Measurements from ENCODE around the gene HBG2. TPM values are rescaled to one million over a fixed set of nuclear protein-coding genes. Genes with fewer than 3 reads are reported as not detected.

Gene HBG2
- total RNA-seq, 1 experiment from 2014 or later: not detected

DNA sequence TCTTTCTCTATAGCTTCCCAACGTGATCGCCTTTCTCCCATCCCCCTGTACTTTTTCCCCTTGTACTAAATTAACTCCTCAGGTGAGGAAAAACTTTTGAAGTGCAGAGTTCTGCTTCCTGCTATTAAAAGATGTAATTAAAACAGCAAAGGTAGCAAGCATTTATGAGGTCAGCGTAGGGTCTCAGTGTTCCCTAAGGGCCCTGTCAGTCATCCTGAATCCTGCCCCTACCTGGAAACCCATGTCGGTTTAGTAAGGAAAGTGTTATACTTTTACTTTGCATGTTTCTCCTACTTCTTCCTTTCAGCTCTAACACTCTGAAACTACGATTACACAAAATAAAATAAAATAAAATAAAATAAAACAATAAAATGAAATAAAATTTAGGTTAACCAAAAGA is 26.5 kb downstream of the HBG2 start:
- H3K36me3 ChIP-seq: no peaks in the 10 kb centered on the region
- DNase-seq: no peak
- no peaks in the 10 kb centered on the region for H3K9me3 ChIP-seq
- no peaks in the 10 kb centered on the region for H3K27me3 ChIP-seq
- no peak overlapping the region for H3K4me3 ChIP-seq

DNA sequence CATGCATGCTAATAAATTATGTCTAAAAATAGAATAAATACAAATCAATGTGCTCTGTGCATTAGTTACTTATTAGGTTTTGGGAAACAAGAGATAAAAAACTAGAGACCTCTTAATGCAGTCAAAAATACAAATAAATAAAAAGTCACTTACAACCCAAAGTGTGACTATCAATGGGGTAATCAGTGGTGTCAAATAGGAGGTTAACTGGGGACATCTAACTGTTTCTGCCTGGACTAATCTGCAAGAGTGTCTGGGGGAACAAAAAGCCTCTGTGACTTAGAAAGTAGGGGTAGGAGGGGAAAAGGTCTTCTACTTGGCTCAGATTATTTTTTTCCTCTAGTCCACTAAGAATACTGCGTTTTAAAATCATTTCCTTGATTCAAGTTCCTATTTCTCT is 26.9 kb downstream of the HBG2 start:
- Histone ChIP-seq H3K9me3 (no peaks in the 10 kb centered on the region), H3K4me3 (no peak overlapping the region), H3K36me3 (no peaks in the 10 kb centered on the region), H3K27me3 (no peaks in the 10 kb centered on the region)
- no peak for DNase-seq

DNA sequence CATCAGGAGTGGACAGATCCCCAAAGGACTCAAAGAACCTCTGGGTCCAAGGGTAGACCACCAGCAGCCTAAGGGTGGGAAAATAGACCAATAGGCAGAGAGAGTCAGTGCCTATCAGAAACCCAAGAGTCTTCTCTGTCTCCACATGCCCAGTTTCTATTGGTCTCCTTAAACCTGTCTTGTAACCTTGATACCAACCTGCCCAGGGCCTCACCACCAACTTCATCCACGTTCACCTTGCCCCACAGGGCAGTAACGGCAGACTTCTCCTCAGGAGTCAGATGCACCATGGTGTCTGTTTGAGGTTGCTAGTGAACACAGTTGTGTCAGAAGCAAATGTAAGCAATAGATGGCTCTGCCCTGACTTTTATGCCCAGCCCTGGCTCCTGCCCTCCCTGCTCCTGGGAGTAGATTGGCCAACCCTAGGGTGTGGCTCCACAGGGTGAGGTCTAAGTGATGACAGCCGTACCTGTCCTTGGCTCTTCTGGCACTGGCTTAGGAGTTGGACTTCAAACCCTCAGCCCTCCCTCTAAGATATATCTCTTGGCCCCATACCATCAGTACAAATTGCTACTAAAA is 27.8 kb downstream of the HBG2 start, which contains the start of gene HBB:
Gene HBB, minus strand, starts transcription at position 340 of the 579 bp plus-strand sequence. Its CDS starts 50 bp downstream, at position 290.
- no peaks in the 10 kb centered on the region for H3K9me3 ChIP-seq
- H3K4me3 ChIP-seq: no peak within 1 kb of the TSS
- no peaks in the 10 kb centered on the region for H3K27me3 ChIP-seq
- DNase-seq: no peak
- H3K36me3 ChIP-seq: no peaks in the 10 kb centered on the region

- Histone ChIP-seq H3K36me3 (no peaks in the 10 kb centered on the region), H3K4me3 (no peak overlapping the region), H3K27me3 (no peaks in the 10 kb centered on the region), H3K9me3 (no peaks in the 10 kb centered on the region)
- no peak for DNase-seq
These were observed 29.1 kb downstream of the HBG2 start for GRCh38 chr11:5225480-5225871.

- Histone ChIP-seq H3K27me3 (no peaks in the 10 kb centered on the region), H3K9me3 (no peaks in the 10 kb centered on the region), H3K36me3 (no peaks in the 10 kb centered on the region), H3K4me3 (no peak overlapping the region)
- DNase-seq: no peak
These were observed 29.8 kb downstream of the HBG2 start for GRCh38 chr11:5224538-5225479.

- H3K9me3 ChIP-seq: no peaks in the 10 kb centered on the region
- no peak for DNase-seq
- no peaks in the 10 kb centered on the region for H3K27me3 ChIP-seq
- H3K36me3 ChIP-seq: no peaks in the 10 kb centered on the region
- no peak overlapping the region for H3K4me3 ChIP-seq
These were observed 30.9 kb downstream of the HBG2 start for GRCh38 chr11:5223686-5224085.

DNA sequence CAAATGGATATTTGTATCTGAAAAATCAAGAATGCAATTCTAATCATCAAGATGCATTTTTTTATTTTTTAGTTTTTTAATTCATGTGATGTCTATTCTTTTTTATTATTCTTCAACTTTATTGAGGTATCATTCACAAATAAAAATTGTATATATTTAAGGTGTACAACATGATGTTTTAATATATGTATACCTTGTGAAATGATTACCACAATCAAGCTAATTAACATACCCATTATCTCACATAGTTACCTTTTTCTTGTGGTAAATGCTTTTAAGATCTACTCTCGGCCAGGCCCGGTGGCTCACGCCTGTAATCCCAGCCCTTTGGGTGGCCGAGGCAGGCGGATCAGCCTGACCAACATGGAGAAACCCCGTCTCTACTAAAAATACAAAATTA is 31.4 kb downstream of the HBG2 start:
- Histone ChIP-seq H3K4me3 (no peak overlapping the region), H3K27me3 (no peaks in the 10 kb centered on the region), H3K9me3 (no peaks in the 10 kb centered on the region), H3K36me3 (no peaks in the 10 kb centered on the region)
- no peak for DNase-seq

DNA sequence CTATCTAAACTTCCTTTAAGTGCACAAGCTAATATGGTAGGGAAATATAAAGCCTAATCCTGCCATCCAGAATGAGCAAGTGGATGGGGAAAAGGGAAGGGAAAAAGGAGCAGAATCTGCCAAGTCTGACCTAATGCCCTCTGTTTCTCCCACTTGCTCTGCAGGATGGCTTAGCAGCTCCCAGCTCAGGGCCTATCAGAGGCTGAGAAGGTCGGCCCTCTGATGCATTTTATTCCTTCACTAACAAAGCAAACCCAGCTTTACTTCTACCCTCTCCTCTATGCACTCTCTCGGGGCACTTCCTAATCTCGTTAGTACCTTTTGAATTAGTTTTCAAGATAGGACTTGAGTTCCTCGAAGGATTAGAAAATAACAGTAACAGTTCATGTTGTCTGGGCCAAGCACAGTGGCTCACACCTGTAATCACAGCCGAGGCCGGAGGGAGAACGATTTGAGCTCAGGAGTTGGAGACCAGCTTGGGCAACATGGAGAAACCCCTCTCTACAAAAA is 44.1 kb downstream of the HBG2 start:
- no peak for DNase-seq
- H3K4me3 ChIP-seq: no peak overlapping the region
- H3K9me3 ChIP-seq: no peaks in the 10 kb centered on the region
- no peaks in the 10 kb centered on the region for H3K36me3 ChIP-seq
- no peaks in the 10 kb centered on the region for H3K27me3 ChIP-seq

GRCh38 chr11:5204787-5205186 is 49.8 kb downstream of the HBG2 start:
- H3K36me3 ChIP-seq: no peaks in the 10 kb centered on the region
- DNase-seq: peak; percentile 23
- no peaks in the 10 kb centered on the region for H3K9me3 ChIP-seq
- H3K4me3 ChIP-seq: no peak overlapping the region
- no peaks in the 10 kb centered on the region for H3K27me3 ChIP-seq

DNA sequence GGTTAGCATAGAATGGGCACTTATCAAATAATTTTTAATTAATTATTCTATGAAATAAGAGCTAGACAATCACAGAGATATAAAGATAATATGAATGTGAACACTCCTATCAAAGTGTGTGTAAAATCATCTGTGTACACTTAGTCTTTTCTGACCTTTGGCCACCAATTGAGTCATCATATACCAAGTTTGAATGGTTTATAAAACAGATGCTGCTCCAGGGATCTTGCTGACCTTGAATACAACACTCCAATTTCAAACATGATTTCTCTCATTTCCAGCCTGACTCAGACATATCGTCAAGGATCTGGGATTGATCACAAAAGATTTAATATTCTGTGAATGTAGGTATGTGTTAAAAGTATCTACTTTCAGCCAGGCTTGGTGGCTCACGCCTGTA is 51.2 kb downstream of the HBG2 start:
- DNase-seq: no peak
- no peaks in the 10 kb centered on the region for H3K36me3 ChIP-seq
- H3K4me3 ChIP-seq: no peak overlapping the region
- H3K27me3 ChIP-seq: no peaks in the 10 kb centered on the region
- H3K9me3 ChIP-seq: no peaks in the 10 kb centered on the region

Other genes starting within 250 kb of the HBG2 start
- gene OR52J3, start 208.3 kb downstream of the HBG2 start, total RNA-seq (2014; rRNA removed; shearing (Covaris generic); ENCODE audit: low replicate concordance): not detected in 2 replicates
- not detected in 2 replicates for gene OR52E2, start 195.2 kb downstream of the HBG2 start, total RNA-seq (2014; rRNA removed; shearing (Covaris generic); ENCODE audit: low replicate concordance)
- not detected in 2 replicates for gene OR52E1, start 185.2 kb downstream of the HBG2 start, total RNA-seq (2014; rRNA removed; shearing (Covaris generic); ENCODE audit: low replicate concordance)
- not detected in 2 replicates for gene OR52A5, start 116.4 kb downstream of the HBG2 start, total RNA-seq (2014; rRNA removed; shearing (Covaris generic); ENCODE audit: low replicate concordance)
- gene OR52A1, start 100.0 kb downstream of the HBG2 start, total RNA-seq (2014; rRNA removed; shearing (Covaris generic); ENCODE audit: low replicate concordance): not detected in 2 replicates
- gene OR51V1, start 54.1 kb downstream of the HBG2 start, total RNA-seq (2014; rRNA removed; shearing (Covaris generic); ENCODE audit: low replicate concordance): not detected in 2 replicates
- gene HBB, start 27.7 kb downstream of the HBG2 start, total RNA-seq (2014; rRNA removed; shearing (Covaris generic); ENCODE audit: low replicate concordance): not detected in 2 replicates
- gene HBD, start 20.3 kb downstream of the HBG2 start, total RNA-seq (2014; rRNA removed; shearing (Covaris generic); ENCODE audit: low replicate concordance): not detected in 2 replicates
- gene HBG1, start 4.9 kb downstream of the HBG2 start, total RNA-seq (2014; rRNA removed; shearing (Covaris generic); ENCODE audit: low replicate concordance): not detected in 2 replicates
- gene HBE1, start 15.2 kb upstream of the HBG2 start, total RNA-seq (2014; rRNA removed; shearing (Covaris generic); ENCODE audit: low replicate concordance): not detected in 2 replicates
- not detected in 2 replicates for gene OR51B4, start 47.2 kb upstream of the HBG2 start, total RNA-seq (2014; rRNA removed; shearing (Covaris generic); ENCODE audit: low replicate concordance)
- not detected in 2 replicates for gene OR51B2, start 69.5 kb upstream of the HBG2 start, total RNA-seq (2014; rRNA removed; shearing (Covaris generic); ENCODE audit: low replicate concordance)
- 0.64 and 0.89 TPM in 2 replicates for gene OR51B5, start 88.7 kb upstream of the HBG2 start, total RNA-seq (2014; rRNA removed; shearing (Covaris generic); ENCODE audit: low replicate concordance)
- not detected in 2 replicates for gene OR51B6, start 96.7 kb upstream of the HBG2 start, total RNA-seq (2014; rRNA removed; shearing (Covaris generic); ENCODE audit: low replicate concordance)
- not detected in 2 replicates for gene OR51M1, start 129.0 kb upstream of the HBG2 start, total RNA-seq (2014; rRNA removed; shearing (Covaris generic); ENCODE audit: low replicate concordance)
- gene OR51Q1, start 167.3 kb upstream of the HBG2 start, total RNA-seq (2014; rRNA removed; shearing (Covaris generic); ENCODE audit: low replicate concordance): not detected in 2 replicates
- not detected in 2 replicates for gene OR51I1, start 186.7 kb upstream of the HBG2 start, total RNA-seq (2014; rRNA removed; shearing (Covaris generic); ENCODE audit: low replicate concordance)
- not detected in 2 replicates for gene OR51I2, start 194.5 kb upstream of the HBG2 start, total RNA-seq (2014; rRNA removed; shearing (Covaris generic); ENCODE audit: low replicate concordance)
- not detected in 2 replicates for gene OR52D1, start 233.9 kb upstream of the HBG2 start, total RNA-seq (2014; rRNA removed; shearing (Covaris generic); ENCODE audit: low replicate concordance)